ENCODE results near the gene KAZN.

DNA sequence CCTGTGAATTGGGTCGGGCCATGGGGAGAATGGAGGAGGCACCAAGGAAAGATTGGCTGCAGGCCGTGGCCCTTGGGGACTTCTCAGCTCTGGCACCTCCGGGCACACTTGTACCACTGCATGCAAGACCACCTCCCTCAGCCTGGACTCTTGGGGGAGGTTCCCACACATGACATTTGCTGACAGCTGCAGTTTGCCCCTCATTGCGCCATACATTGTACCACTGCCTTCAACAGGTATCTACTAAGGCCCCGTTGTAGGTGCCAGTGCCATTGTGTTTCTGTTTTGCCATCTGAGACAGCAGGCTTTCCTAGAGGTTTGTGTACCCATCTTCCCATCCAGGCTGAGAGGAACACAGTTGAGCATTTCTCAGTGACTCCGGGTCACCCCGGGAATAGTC lies 395.7 kb downstream of the KAZN start:
- no peak for TF ChIP-seq POLR2A (IDR thresholded peaks at IDR 0.05)
- TF ChIP-seq CTCF (IDR thresholded peaks at IDR 0.05) = no peak

All from testis (tissue), 2 donors.